AG09309 (cell line): ENCODE measurements around the gene TCEAL9.
A peak's percentile ranks its signal among the peaks of the same experiment; 100 is the strongest.
"Not testable (repeated sequence)": the region's sequence is repeated elsewhere in the genome, so short reads cannot be mapped to it uniquely, and the experiment has no call there.

ENCODE experiments used
- DNase-seq: peaks from one replicate; pipeline ENCODE4 v3.0.0-alpha.2; 2010; ENCODE audit warnings: low read depth
- H3K4me3 ChIP-seq: 2 replicates; pipeline ENCODE4 v1.5.1; 2011; ENCODE audit warnings: mild to moderate bottlenecking, low read depth, low read length, moderate library complexity; ENCODE audit not compliant: control insufficient read depth
- TF ChIP-seq, protein P1 (sequence below): IDR thresholded peaks from 2 replicates; pipeline ENCODE4 v1.5.1; 2011; ENCODE audit warnings: mild to moderate bottlenecking, low read depth, low read length, inconsistent platforms; ENCODE audit not compliant: insufficient read depth, control insufficient read depth; ENCODE audit errors: missing control alignments

The TCEAL9 gene

GRCh38 chrX:103372886-103373285, 16.6 kb downstream of the TCEAL9 start:
- TF ChIP-seq, protein P1, sequence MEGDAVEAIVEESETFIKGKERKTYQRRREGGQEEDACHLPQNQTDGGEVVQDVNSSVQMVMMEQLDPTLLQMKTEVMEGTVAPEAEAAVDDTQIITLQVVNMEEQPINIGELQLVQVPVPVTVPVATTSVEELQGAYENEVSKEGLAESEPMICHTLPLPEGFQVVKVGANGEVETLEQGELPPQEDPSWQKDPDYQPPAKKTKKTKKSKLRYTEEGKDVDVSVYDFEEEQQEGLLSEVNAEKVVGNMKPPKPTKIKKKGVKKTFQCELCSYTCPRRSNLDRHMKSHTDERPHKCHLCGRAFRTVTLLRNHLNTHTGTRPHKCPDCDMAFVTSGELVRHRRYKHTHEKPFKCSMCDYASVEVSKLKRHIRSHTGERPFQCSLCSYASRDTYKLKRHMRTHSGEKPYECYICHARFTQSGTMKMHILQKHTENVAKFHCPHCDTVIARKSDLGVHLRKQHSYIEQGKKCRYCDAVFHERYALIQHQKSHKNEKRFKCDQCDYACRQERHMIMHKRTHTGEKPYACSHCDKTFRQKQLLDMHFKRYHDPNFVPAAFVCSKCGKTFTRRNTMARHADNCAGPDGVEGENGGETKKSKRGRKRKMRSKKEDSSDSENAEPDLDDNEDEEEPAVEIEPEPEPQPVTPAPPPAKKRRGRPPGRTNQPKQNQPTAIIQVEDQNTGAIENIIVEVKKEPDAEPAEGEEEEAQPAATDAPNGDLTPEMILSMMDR, result no peak
- DNase-seq, result no peak
- H3K4me3 ChIP-seq, result no peak overlapping the region

DNA sequence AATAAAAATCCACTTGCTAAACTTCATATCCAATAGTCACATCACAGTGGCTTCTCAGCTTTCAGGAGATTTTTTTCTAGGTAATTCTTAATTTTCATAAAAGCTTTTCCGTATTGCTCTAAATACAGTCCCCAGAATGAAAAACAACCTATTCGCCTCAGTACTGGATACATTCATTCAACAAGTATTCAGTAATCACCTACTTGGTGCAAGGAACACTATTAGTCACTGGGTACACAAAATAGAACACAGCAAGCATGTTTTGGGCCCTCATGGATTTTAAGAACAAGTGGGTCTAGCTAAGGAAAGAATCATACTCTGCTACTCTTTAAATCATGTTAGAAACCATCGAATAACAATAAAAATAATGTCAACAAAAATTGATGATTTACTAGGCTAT, 17.3 kb downstream of the TCEAL9 start:
- H3K4me3 ChIP-seq, result no peak overlapping the region
- TF ChIP-seq, protein P1, result no peak
- no peak for DNase-seq

DNA sequence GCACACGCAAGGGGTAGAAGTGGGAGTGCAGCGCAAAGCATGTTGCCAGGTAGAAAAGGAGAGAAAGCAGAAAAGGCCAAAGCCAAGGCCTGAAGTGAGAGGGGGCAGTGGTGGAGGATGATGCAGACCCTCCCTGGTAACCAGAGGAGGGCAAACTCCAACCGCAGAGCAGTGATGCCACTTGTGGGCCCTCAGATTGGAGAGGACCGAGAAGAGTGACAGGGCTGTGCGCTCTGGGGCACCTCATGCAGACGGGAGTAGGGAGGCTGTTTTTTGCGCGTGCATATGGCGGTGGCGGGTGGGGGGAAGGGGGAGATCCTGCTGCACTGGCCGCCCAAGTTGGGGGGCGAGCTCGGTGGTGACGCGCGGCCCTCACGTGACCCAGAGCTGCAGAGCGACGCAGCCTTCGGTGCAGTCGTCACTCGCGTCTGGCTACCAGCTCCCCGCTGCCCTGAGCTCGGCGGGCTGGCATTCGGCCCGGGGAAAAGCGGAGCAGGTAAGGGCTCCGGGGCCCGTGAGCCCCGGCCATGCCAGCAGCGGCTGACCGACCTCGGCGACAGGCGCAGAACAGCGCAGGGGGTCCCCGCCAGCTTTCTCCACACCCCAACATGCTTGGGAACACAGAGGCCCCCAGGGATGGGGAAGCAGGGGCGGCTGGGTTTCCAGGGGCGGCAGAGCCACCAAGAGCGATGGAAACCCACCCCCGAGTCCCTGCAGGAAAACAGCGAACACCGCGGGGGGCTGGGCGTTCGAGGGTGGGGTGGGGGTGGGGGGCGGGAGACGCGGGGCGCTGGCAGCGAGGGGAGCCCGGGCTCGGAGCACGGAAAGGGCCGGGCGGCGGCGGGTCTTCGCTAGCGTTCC, 20.0 kb downstream of the TCEAL9 start, which contains the start of gene BEX3:
Gene BEX3, plus strand, starts transcription at position 421 of the 861 bp plus-strand sequence. CDS start 984 bp downstream, outside the sequence.
- TF ChIP-seq, protein P1, result no peak
- no peak for DNase-seq
- peak within 1 kb of the TSS; percentile 91 for H3K4me3 ChIP-seq

DNA sequence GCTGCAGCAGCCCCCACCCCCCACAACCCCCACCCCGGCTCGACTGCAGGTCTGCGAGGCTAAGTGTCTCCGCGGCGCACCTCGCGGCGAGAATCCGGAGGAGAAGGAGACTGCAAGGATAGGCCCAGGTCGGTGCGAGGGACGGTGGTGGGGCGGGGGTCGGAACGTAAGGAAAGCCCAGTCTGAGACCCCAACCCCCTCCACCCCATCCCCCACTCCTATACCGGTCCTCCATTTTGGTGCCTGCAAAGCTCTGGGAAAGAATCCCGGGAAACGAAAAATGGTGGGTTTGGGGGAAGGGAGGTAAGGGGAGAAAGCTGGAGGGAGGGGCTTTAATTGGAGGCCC, 20.6 kb downstream of the TCEAL9 start:
- TF ChIP-seq, protein P1, result no peak
- H3K4me3 ChIP-seq, result peak overlapping the region; percentile 91
- DNase-seq, result no peak

- TF ChIP-seq, protein P1, result no peak
- DNase-seq, result no peak
- H3K4me3 ChIP-seq, result no peak overlapping the region
These were observed 22.7 kb downstream of the TCEAL9 start for GRCh38 chrX:103378990-103379389.

DNA sequence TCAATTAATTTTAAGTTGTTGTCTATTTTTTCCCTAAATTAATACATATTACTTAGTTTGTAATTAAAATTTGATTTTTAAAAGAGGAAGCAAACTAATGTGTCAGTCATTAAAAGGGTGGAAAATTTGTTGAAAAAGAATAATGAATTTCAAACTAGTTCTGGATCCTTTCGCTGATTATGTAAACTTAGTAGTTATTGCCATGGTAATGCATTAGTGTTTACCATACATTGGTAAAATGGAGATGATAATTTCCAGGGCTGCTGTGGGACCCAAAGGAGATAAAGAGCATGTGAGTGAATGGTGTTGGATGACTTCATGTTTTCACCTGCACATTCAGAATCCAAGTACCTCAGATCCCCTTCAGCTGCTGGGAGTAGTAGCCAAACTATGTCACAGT, 26.6 kb downstream of the TCEAL9 start:
- no peak for DNase-seq
- TF ChIP-seq, protein P1, result no peak
- H3K4me3 ChIP-seq, result no peak overlapping the region

GRCh38 chrX:103384672-103385071, 28.4 kb downstream of the TCEAL9 start:
- H3K4me3 ChIP-seq, result no peak overlapping the region
- TF ChIP-seq, protein P1, result no peak

GRCh38 chrX:103385283-103385830, 29.1 kb downstream of the TCEAL9 start:
- not testable (repeated sequence) for DNase-seq

More at GRCh38 chrX:103384672-103385071, 28.4 kb downstream of the TCEAL9 start:
- no peak for DNase-seq

More at GRCh38 chrX:103385283-103385830, 29.1 kb downstream of the TCEAL9 start:
- H3K4me3 ChIP-seq, result not testable (repeated sequence)
